HFF-Myc (cell line): Measurements from ENCODE around the gene HTR3B.

Source experiments
- DNase-seq: peaks from one replicate; pipeline ENCODE4 v3.0.0-alpha.2; 2011; ENCODE audit warnings: low read depth; ENCODE audit errors: extremely low read depth
- H3K4me3 ChIP-seq: replicated peaks from 2 replicates; pipeline ENCODE4 v1.5.1; 2011; ENCODE audit warnings: low read depth, mild to moderate bottlenecking, control low read depth, low read length
- CTCF ChIP-seq: IDR thresholded peaks from 2 replicates; pipeline ENCODE4 v1.5.1; 2012; ENCODE audit warnings: mild to moderate bottlenecking, low read depth, low read length, control low read depth; ENCODE audit errors: missing control alignments

HTR3B gene

GRCh38 chr11:113904379-113905101 is at the start of gene HTR3B:
TSS of gene HTR3B (plus strand) at chr11:113904796. CDS start at chr11:113904934, 138 bp downstream.
- no peak for DNase-seq
- TF ChIP-seq CTCF: no peak
- no peak within 1 kb of the TSS for H3K4me3 ChIP-seq

GRCh38 chr11:113855803-113856202 is 48.8 kb upstream of the HTR3B start:
- no peak overlapping the region for H3K4me3 ChIP-seq
- TF ChIP-seq CTCF: no peak
- no peak for DNase-seq

- no peak overlapping the region for H3K4me3 ChIP-seq
- DNase-seq: no peak
- TF ChIP-seq CTCF: no peak
Measured at GRCh38 chr11:113856966-113857759, 47.4 kb upstream of the HTR3B start.

- no peak for DNase-seq
- no peak overlapping the region for H3K4me3 ChIP-seq
- no peak for TF ChIP-seq CTCF
Measured at GRCh38 chr11:113859665-113860064, 44.9 kb upstream of the HTR3B start.

GRCh38 chr11:113862435-113862834 is 42.2 kb upstream of the HTR3B start:
- no peak for TF ChIP-seq CTCF
- DNase-seq: no peak
- no peak overlapping the region for H3K4me3 ChIP-seq

GRCh38 chr11:113864410-113864809 is 40.2 kb upstream of the HTR3B start:
- no peak overlapping the region for H3K4me3 ChIP-seq
- TF ChIP-seq CTCF: no peak
- no peak for DNase-seq
